HAP-1 (cell line): Measurements from ENCODE around the gene SAMD9L.
A peak's percentile ranks its signal among the peaks of the same experiment; 100 is the strongest.

Source experiments
- DNase-seq, 2 experiments: peaks; one replicate each; pipeline ENCODE4 v3.0.0-alpha.2; 2016 to 2020; ENCODE audit warnings: low spot score in 2 of 2
- H3K27me3 ChIP-seq: fragments of 250-450 bp; sonication (Bioruptor Pico); 2 replicates; pipeline ENCODE4 v1.5.1; 2020; ENCODE audit warnings: low read depth, mild to moderate bottlenecking, moderate library complexity
- H3K36me3 ChIP-seq: fragments of 250-450 bp; sonication (Bioruptor Pico); replicated peaks from 2 replicates; pipeline ENCODE4 v1.5.1; 2020; ENCODE audit warnings: mild to moderate bottlenecking
- H3K4me1 ChIP-seq: fragments of 250-450 bp; sonication (Bioruptor Pico); 2 replicates; pipeline ENCODE4 v1.5.1; 2020; ENCODE audit warnings: mild to moderate bottlenecking
- H3K4me3 ChIP-seq: fragments of 250-450 bp; sonication (Bioruptor Pico); 2 replicates; pipeline ENCODE4 v1.5.1; 2020; ENCODE audit warnings: mild to moderate bottlenecking, moderate library complexity
- H3K9me3 ChIP-seq: fragments of 250-450 bp; sonication (Bioruptor Pico); 2 replicates; pipeline ENCODE4 v1.5.1; 2020; ENCODE audit warnings: mild to moderate bottlenecking, moderate library complexity
- in situ Hi-C: fragments of 300-500 bp; cut with MboI; formaldehyde crosslinking; loops from 3 replicates; pipeline ENCODE4 v1.14.3; 2020; ENCODE audit warnings: low sequenced_read_pairs, inconsistent platforms, mixed read lengths

The SAMD9L gene

GRCh38 chr7:93161181-93161762 lies 13.1 kb upstream of the SAMD9L start:
- Histone ChIP-seq H3K36me3 (no peaks in the 10 kb centered on the region), H3K4me3 (no peak overlapping the region), H3K27me3 (peaks cover 4% of the 10 kb centered on the region), H3K4me1 (no peaks in the 10 kb centered on the region), H3K9me3 (no peaks in the 10 kb centered on the region)
- in situ Hi-C loops = no loop called here
- DNase-seq = no peak

- in situ Hi-C loops = no loop called here
Observed at GRCh38 chr7:93160410-93160809, 12.2 kb upstream of the SAMD9L start.

DNA sequence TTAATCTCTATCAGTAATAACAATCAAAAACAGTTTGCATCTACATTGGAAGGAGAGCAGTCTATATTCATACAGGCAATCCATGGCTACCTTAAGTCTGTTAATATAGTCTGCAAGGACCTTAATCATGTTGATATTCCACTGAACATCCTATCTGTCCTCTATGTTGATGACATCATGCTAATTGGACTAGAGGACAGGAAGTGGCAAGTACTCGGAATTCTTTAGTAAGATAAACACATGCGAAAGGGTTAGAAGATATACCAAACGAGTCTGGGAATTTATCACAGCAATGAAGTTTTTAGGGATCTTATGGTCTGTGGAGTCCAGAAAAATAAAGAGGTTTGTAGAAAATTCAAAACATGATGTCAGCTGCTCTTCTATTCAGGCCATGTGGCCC lies 11.3 kb upstream of the SAMD9L start:
- Histone ChIP-seq H3K36me3 (no peaks in the 10 kb centered on the region), H3K27me3 (peaks cover 5% of the 10 kb centered on the region), H3K4me1 (no peaks in the 10 kb centered on the region), H3K9me3 (no peaks in the 10 kb centered on the region), H3K4me3 (no peak overlapping the region)
- DNase-seq = no peak
- in situ Hi-C loops = no loop called here

More at GRCh38 chr7:93160410-93160809, 12.2 kb upstream of the SAMD9L start:
- Histone ChIP-seq H3K27me3 (peaks cover 5% of the 10 kb centered on the region), H3K36me3 (no peaks in the 10 kb centered on the region), H3K4me1 (no peaks in the 10 kb centered on the region), H3K9me3 (no peaks in the 10 kb centered on the region), H3K4me3 (no peak overlapping the region)
- no peak for DNase-seq

DNA sequence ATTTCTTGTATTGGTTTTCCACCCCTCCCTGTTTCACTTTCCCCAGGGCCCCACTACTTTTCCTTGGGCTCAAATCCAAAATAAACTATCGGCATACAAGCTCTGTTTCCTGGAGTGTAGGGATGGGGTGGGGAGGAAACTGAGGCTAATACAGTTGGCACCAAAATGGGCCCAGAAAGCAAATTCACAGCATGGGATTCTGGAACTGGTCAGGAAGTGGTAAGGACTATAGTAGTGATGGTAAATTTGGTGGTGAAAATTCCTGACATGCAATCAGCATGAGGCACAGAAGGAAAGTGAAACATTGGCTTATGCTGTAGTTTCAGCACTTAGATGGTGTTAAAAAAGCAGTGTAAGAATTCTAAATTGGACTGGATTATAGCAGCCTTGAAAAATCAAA lies 8.7 kb upstream of the SAMD9L start:
- Histone ChIP-seq H3K27me3 (peaks cover 5% of the 10 kb centered on the region), H3K9me3 (no peaks in the 10 kb centered on the region), H3K4me3 (no peak overlapping the region), H3K4me1 (no peaks in the 10 kb centered on the region), H3K36me3 (no peaks in the 10 kb centered on the region)
- DNase-seq = no peak
- in situ Hi-C loops = no loop called here

DNA sequence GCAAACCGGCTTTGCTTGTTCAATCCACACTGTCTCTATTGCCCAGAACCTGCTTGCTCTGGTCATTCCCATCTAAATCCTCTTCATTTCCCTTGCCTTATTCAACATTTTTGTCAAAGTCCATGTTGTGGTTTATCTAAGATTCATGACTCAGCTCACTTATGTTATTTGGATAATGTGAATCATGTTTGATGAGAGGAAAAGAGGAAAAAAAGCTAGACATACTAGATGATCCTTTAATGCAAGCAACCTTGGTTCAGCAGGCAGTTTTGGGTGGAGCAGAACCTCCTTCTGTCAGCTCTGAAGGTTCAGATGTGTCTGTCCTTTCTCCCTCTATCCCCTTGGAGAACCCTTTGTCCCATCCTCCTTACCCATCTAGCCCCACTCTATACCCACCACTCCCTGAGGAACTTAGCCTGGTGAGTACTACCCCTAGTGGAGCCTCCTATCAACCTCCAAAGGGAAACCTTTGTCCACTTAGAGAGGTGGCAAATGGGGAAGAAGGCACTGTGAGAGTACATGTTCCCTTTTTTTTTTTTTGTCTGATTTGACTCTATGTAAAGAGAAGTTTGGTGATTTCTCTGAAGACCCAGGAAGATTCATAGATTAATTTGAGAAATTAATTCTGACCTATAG lies 2.1 kb upstream of the SAMD9L start:
- 0 out of 2 replicates have a peak, but pooled peaks cover 5% of the 10 kb centered on the region for H3K27me3 ChIP-seq
- no peaks in the 10 kb centered on the region for H3K9me3 ChIP-seq
- H3K4me1 ChIP-seq = no peaks in the 10 kb centered on the region
- in situ Hi-C loops = no loop called here
- H3K36me3 ChIP-seq = no peaks in the 10 kb centered on the region
- H3K4me3 ChIP-seq = no peak overlapping the region
- no peak for DNase-seq

GRCh38 chr7:93148727-93149126 lies 542 bp upstream of the SAMD9L start:
- Histone ChIP-seq H3K4me1 (no peaks in the 10 kb centered on the region), H3K4me3 (no peak overlapping the region), H3K27me3 (peaks cover 6% of the 10 kb centered on the region; the same call in 1 of the 2 replicates), H3K36me3 (no peaks in the 10 kb centered on the region), H3K9me3 (no peaks in the 10 kb centered on the region)
- in situ Hi-C loops = no loop called here
- peak in 1 of 2 experiments; percentile 19 for DNase-seq

DNA sequence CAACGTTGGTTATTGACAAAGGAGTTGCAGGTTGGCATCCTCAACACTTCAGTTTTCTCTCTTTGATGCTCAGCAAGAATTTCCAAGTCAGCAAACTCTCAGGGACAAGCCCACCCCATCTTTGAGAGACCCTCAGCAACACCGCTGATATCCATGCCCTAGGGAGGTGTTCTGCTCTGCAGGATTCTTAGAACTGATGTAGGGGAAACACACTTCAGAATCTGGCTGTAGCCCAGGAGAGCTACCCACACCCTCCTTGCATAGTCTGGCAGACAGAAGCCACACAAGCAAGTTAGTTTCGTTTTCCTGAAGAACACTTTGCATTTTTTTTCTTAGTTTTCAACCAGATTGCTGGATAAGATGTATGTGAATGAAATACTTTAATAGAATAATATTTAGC lies 822 bp downstream of the SAMD9L start:
- H3K27me3 ChIP-seq = peaks cover 8% of the 10 kb centered on the region; the same call in 1 of the 2 replicates
- no peaks in the 10 kb centered on the region for H3K4me1 ChIP-seq
- no peak for DNase-seq
- no peaks in the 10 kb centered on the region for H3K9me3 ChIP-seq
- no peaks in the 10 kb centered on the region for H3K36me3 ChIP-seq
- in situ Hi-C loops = no loop called here
- no peak overlapping the region for H3K4me3 ChIP-seq

DNA sequence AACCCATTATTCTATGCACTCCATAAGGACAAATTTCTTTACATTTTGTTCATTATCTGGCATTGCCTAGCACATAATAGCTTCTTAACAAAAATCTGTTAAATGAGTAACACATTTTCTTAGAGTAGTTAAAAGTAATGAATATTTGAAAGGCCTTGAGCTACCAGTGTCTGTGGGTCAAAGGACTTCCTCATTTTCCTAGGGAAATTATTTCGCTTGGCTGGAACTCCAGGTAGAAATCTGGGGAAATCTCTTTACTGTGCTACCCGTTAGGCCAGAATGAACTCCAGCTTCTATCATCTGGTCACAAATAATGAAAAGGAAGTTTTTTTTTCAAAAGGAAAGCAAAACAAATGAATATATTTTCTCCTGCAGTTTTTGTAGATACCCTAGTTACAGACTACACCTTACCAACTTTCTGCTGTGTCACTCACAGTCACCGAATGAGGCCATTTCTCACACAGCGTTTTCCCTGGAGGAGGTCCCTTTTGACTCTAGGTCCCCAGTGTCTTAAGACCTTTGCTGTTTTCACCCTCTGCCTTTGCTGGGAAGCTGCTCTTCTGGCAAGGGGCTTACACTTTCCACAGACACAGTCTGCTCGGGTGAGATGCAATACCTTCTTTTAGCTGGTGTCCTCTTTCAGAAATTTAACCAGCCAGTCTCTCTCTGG lies 1.6 kb downstream of the SAMD9L start:
- H3K4me3 ChIP-seq = no peak overlapping the region
- no peaks in the 10 kb centered on the region for H3K9me3 ChIP-seq
- in situ Hi-C loops = no loop called here
- DNase-seq = no peak
- H3K4me1 ChIP-seq = no peaks in the 10 kb centered on the region
- H3K36me3 ChIP-seq = no peaks in the 10 kb centered on the region
- peaks cover 8% of the 10 kb centered on the region; the same call in 1 of the 2 replicates for H3K27me3 ChIP-seq

- in situ Hi-C loops = no loop called here
- Histone ChIP-seq H3K4me3 (no peak overlapping the region), H3K9me3 (no peaks in the 10 kb centered on the region), H3K4me1 (no peaks in the 10 kb centered on the region), H3K36me3 (no peaks in the 10 kb centered on the region), H3K27me3 (peaks cover 8% of the 10 kb centered on the region; the same call in 1 of the 2 replicates)
- DNase-seq = no peak
Observed at GRCh38 chr7:93146036-93146435, 2.1 kb downstream of the SAMD9L start.

- Histone ChIP-seq H3K36me3 (no peaks in the 10 kb centered on the region), H3K9me3 (no peaks in the 10 kb centered on the region), H3K4me3 (no peak overlapping the region), H3K4me1 (no peaks in the 10 kb centered on the region), H3K27me3 (peaks cover 8% of the 10 kb centered on the region; the same call in 1 of the 2 replicates)
- no peak for DNase-seq
- in situ Hi-C loops = no loop called here
Observed at GRCh38 chr7:93145354-93145753, 2.8 kb downstream of the SAMD9L start.

GRCh38 chr7:93142127-93142526 lies 6.1 kb downstream of the SAMD9L start:
- Histone ChIP-seq H3K27me3 (peaks cover 8% of the 10 kb centered on the region; the same call in 1 of the 2 replicates), H3K4me1 (no peaks in the 10 kb centered on the region), H3K9me3 (no peaks in the 10 kb centered on the region), H3K4me3 (no peak overlapping the region), H3K36me3 (no peaks in the 10 kb centered on the region)
- in situ Hi-C loops = no loop called here
- DNase-seq = no peak

GRCh38 chr7:93140582-93141191 lies 7.5 kb downstream of the SAMD9L start:
- Histone ChIP-seq H3K9me3 (no peaks in the 10 kb centered on the region), H3K27me3 (peaks cover 4% of the 10 kb centered on the region), H3K4me1 (no peaks in the 10 kb centered on the region), H3K36me3 (no peaks in the 10 kb centered on the region), H3K4me3 (no peak overlapping the region)
- in situ Hi-C loops = no loop called here
- no peak for DNase-seq

GRCh38 chr7:93138576-93138975 lies 9.6 kb downstream of the SAMD9L start:
- Histone ChIP-seq H3K36me3 (no peaks in the 10 kb centered on the region), H3K27me3 (peaks cover 13% of the 10 kb centered on the region), H3K4me3 (no peak overlapping the region), H3K4me1 (no peaks in the 10 kb centered on the region), H3K9me3 (no peaks in the 10 kb centered on the region)
- in situ Hi-C loops = no loop called here
- DNase-seq = no peak

- Histone ChIP-seq H3K4me1 (no peaks in the 10 kb centered on the region), H3K9me3 (no peaks in the 10 kb centered on the region), H3K36me3 (no peaks in the 10 kb centered on the region), H3K4me3 (no peak overlapping the region), H3K27me3 (peaks cover 12% of the 10 kb centered on the region)
- in situ Hi-C loops = no loop called here
- DNase-seq = no peak
Observed at GRCh38 chr7:93133005-93133404, 15.2 kb downstream of the SAMD9L start.
